Panc1 (cell line): ENCODE results near the gene SPRED3. TPM values are rescaled to one million over a fixed set of nuclear protein-coding genes. Genes with fewer than 3 reads are reported as not detected.
A peak's percentile ranks its signal among the peaks of the same experiment; 100 is the strongest.

Experiments
- ATAC-seq: fragments of 200-7000 bp; cut with Tn5 transposase; 2 replicates; pipeline ENCODE4 v1.9.1; 2020; ENCODE audit warnings: mild to moderate bottlenecking, moderate library complexity
- BruUV-seq: library from RNA; stranded (reverse); fragments of 400-500 nt; replicated peaks from 2 replicates; lab custom pipeline; 2021; lab: Mats Ljungman, UMichigan
- CTCF ChIA-PET: fragments of 300-600 bp; sonication (Branson Sonifier 250); formaldehyde crosslinking; loops from one replicate; lab custom pipeline; 2022; ENCODE audit warnings: antibody characterized with exemption; lab: Charles Lee
- POLR2A ChIA-PET: fragments of 300-600 bp; sonication (Branson Sonifier 250); formaldehyde crosslinking; loops from one replicate; lab custom pipeline; 2022; ENCODE audit warnings: antibody characterized with exemption; lab: Charles Lee
- DNase-seq: peaks from one replicate; pipeline ENCODE4 v3.0.0-alpha.2; 2010; ENCODE audit warnings: low read depth, low spot score
- H3K27ac ChIP-seq: 2 replicates; pipeline ENCODE4 v1.5.1; 2011; ENCODE audit warnings: mild to moderate bottlenecking, low read length, inconsistent platforms
- H3K27me3 ChIP-seq: fragments of 200-500 bp; sonication (Bioruptor generic); 2 replicates; pipeline ENCODE4 v1.6.0; 2014; ENCODE audit warnings: low read length, inconsistent platforms; ENCODE audit not compliant: control insufficient read depth, insufficient read depth
- H3K36me3 ChIP-seq: fragments of 200-500 bp; sonication (Bioruptor generic); 2 replicates; pipeline ENCODE4 v1.5.1; 2014; ENCODE audit warnings: inconsistent platforms, mild to moderate bottlenecking, low read length, moderate library complexity; ENCODE audit not compliant: control insufficient read depth, insufficient read depth
- H3K4me1 ChIP-seq: 2 replicates; pipeline ENCODE4 v1.5.1; 2011; ENCODE audit warnings: inconsistent platforms, mild to moderate bottlenecking, low read length, moderate library complexity; ENCODE audit not compliant: control insufficient read depth, insufficient read depth
- H3K4me3 ChIP-seq, 2 experiments: 2 replicates each; pipeline ENCODE4 v1.5.1; 2011 to 2012; ENCODE audit warnings: low read depth in 2 of 2, low read length in 2 of 2, mild to moderate bottlenecking in 2 of 2, inconsistent platforms in 1 of 2, moderate library complexity in 1 of 2
- H3K9me3 ChIP-seq: fragments of 200-500 bp; sonication (Bioruptor generic); 2 replicates; pipeline ENCODE4 v1.5.1; 2014; ENCODE audit warnings: low read depth, mild to moderate bottlenecking, inconsistent platforms, low read length, moderate library complexity; ENCODE audit not compliant: control insufficient read depth, insufficient read depth
- POLR2AphosphoS5 ChIP-seq: IDR thresholded peaks from 2 replicates; pipeline ENCODE4 v1.6.1; 2012; ENCODE audit warnings: mild to moderate bottlenecking, low read depth, low read length, moderate library complexity
- SIN3A ChIP-seq: IDR thresholded peaks from 2 replicates; pipeline ENCODE4 v1.6.1; 2012; ENCODE audit warnings: low read depth, mild to moderate bottlenecking, low read length, moderate library complexity, borderline replicate concordance; ENCODE audit not compliant: insufficient read depth
- TCF7L2 ChIP-seq: IDR thresholded peaks from 2 replicates; pipeline ENCODE4 v1.6.1; 2011; ENCODE audit warnings: mild to moderate bottlenecking, low read depth, low read length, inconsistent platforms
- in situ Hi-C: cut with HindIII; loops from 2 replicates; pipeline ENCODE4 v1.10.0; 2016; ENCODE audit warnings: low sequenced_read_pairs, low pct_unique_long_range_greater_than_20kb
- intact Hi-C: fragments of 100-400 bp; cut with micrococcal nuclease; formaldehyde crosslinking; loops from one replicate; pipeline ENCODE4 v1.10.0; 2022; ENCODE audit not compliant: unreplicated experiment
- total RNA-seq: library from RNA; stranded (reverse); gene quantifications from one replicate; pipeline ENCODE4 v1.2.1, GENCODE V29; 2021; ENCODE audit not compliant: unreplicated experiment
- TF ChIP-seq, protein P1 (sequence below), 2 experiments: IDR thresholded peaks; 2 replicates each; pipeline ENCODE4 v1.6.1; 2011 to 2012; ENCODE audit warnings: low read depth in 2 of 2, control low read depth in 1 of 2, low read length in 1 of 2, mild to moderate bottlenecking in 1 of 2, moderate library complexity in 1 of 2; ENCODE audit not compliant: insufficient read depth in 1 of 2
- TF ChIP-seq, protein P2 (sequence below): fragments of 450-650 bp; IDR thresholded peaks from 2 replicates; pipeline ENCODE4 v1.5.1; 2017; ENCODE audit warnings: mild to moderate bottlenecking

SPRED3 gene
- total RNA-seq, 1 experiment from 2014 or later: 3.8 TPM

DNA sequence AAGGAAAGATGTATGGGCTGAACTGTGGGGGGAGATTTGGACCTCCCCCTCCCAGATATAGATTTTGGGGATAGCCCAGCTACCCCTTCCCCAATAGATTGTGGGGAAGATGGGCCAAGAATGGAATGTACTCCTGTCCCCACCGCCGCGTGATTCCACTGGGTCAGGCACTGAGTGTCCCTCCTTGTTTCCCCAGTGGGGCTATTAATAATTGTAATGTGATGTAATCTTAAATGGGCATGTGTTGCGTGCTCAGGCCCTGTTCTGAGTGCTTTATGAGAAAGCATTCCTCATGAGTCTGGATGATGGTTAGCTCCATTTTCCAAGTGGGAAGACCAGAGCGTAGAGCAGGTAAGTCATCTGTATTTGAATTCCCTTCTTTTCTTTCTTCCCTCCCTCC is 12.7 kb upstream of the SPRED3 start:
- TF ChIP-seq TCF7L2 (no peak), POLR2AphosphoS5 (no peak), SIN3A (no peak)
- TF ChIP-seq, protein P1, sequence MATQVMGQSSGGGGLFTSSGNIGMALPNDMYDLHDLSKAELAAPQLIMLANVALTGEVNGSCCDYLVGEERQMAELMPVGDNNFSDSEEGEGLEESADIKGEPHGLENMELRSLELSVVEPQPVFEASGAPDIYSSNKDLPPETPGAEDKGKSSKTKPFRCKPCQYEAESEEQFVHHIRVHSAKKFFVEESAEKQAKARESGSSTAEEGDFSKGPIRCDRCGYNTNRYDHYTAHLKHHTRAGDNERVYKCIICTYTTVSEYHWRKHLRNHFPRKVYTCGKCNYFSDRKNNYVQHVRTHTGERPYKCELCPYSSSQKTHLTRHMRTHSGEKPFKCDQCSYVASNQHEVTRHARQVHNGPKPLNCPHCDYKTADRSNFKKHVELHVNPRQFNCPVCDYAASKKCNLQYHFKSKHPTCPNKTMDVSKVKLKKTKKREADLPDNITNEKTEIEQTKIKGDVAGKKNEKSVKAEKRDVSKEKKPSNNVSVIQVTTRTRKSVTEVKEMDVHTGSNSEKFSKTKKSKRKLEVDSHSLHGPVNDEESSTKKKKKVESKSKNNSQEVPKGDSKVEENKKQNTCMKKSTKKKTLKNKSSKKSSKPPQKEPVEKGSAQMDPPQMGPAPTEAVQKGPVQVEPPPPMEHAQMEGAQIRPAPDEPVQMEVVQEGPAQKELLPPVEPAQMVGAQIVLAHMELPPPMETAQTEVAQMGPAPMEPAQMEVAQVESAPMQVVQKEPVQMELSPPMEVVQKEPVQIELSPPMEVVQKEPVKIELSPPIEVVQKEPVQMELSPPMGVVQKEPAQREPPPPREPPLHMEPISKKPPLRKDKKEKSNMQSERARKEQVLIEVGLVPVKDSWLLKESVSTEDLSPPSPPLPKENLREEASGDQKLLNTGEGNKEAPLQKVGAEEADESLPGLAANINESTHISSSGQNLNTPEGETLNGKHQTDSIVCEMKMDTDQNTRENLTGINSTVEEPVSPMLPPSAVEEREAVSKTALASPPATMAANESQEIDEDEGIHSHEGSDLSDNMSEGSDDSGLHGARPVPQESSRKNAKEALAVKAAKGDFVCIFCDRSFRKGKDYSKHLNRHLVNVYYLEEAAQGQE (IDR thresholded peaks at IDR 0.05; ENCODE audit: insufficient read depth in 1 of 2, low read depth in 2 of 2, low read length in 1 of 2): no peak
- TF ChIP-seq, protein P2, sequence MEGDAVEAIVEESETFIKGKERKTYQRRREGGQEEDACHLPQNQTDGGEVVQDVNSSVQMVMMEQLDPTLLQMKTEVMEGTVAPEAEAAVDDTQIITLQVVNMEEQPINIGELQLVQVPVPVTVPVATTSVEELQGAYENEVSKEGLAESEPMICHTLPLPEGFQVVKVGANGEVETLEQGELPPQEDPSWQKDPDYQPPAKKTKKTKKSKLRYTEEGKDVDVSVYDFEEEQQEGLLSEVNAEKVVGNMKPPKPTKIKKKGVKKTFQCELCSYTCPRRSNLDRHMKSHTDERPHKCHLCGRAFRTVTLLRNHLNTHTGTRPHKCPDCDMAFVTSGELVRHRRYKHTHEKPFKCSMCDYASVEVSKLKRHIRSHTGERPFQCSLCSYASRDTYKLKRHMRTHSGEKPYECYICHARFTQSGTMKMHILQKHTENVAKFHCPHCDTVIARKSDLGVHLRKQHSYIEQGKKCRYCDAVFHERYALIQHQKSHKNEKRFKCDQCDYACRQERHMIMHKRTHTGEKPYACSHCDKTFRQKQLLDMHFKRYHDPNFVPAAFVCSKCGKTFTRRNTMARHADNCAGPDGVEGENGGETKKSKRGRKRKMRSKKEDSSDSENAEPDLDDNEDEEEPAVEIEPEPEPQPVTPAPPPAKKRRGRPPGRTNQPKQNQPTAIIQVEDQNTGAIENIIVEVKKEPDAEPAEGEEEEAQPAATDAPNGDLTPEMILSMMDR: no peak
- H3K36me3 ChIP-seq: peaks cover 9% of the 10 kb centered on the region; the same call in 1 of the 2 replicates
- ChIA-PET POLR2A (interaction anchor here (0.5 to 0.8 kb wide), 2 partner anchors 12 to 144 kb away, joined by 6 to 10 read pairs; partner anchors contain the start of gene GGN), CTCF (interaction anchor here (0.7 kb wide), 1 partner anchor 12 kb away, joined by 3 read pairs; the partner anchor contains the start of gene GGN)
- in situ Hi-C loops: no loop called here
- peaks cover 10% of the 10 kb centered on the region for H3K4me1 ChIP-seq
- no peaks in the 10 kb centered on the region for H3K27me3 ChIP-seq
- H3K9me3 ChIP-seq: no peaks in the 10 kb centered on the region
- intact Hi-C loops: no loop called here
- no TSS peak for BruUV-seq
- no peak for DNase-seq
- peak overlapping the region; percentile 85 to 87 for H3K4me3 ChIP-seq
- ATAC-seq: no peak
- peak overlapping the region; percentile 91 for H3K27ac ChIP-seq

- in situ Hi-C loops: no loop called here
- H3K27me3 ChIP-seq: no peaks in the 10 kb centered on the region
- no TSS peak for BruUV-seq
- no peak for ATAC-seq
- H3K4me1 ChIP-seq: peaks cover 10% of the 10 kb centered on the region
- H3K4me3 ChIP-seq: no peak overlapping the region
- TF ChIP-seq, protein P2: no peak
- TF ChIP-seq SIN3A (no peak), POLR2AphosphoS5 (no peak), TCF7L2 (no peak)
- TF ChIP-seq, protein P1 (IDR thresholded peaks at IDR 0.05; ENCODE audit: insufficient read depth in 1 of 2, low read depth in 2 of 2, low read length in 1 of 2): no peak
- no peak for DNase-seq
- CTCF ChIA-PET: interaction anchor here (0.7 kb wide), 1 partner anchor 11 kb away, joined by 3 read pairs; the partner anchor contains the start of gene GGN
- intact Hi-C loops: no loop called here
- peaks cover 14% of the 10 kb centered on the region; the same call in 1 of the 2 replicates for H3K36me3 ChIP-seq
- no peaks in the 10 kb centered on the region for H3K9me3 ChIP-seq
- POLR2A ChIA-PET: interaction anchor here (0.8 to 1.1 kb wide), 2 partner anchors 11 to 18 kb away, joined by 3 to 6 read pairs; partner anchors contain the start of gene GGN
- H3K27ac ChIP-seq: no peak overlapping the region
Observed at GRCh38 chr19:38376576-38376975, 11.9 kb upstream of the SPRED3 start.
